WTC11 (cell line): ENCODE results near the gene FAM221B. TPM values are rescaled to one million over a fixed set of nuclear protein-coding genes. Genes with fewer than 3 reads are reported as not detected.

Experiments
- ATAC-seq: fragments of 200-7000 bp; cut with Tn5 transposase; 2 replicates; pipeline ENCODE4 v1.10.0; 2021; ENCODE audit warnings: mild to moderate bottlenecking, moderate library complexity
- CTCF ChIA-PET: fragments of 300-600 bp; sonication (Branson Sonifier 250); formaldehyde crosslinking; loops from one replicate; lab custom pipeline; 2021; ENCODE audit warnings: antibody characterized with exemption; lab: Charles Lee
- POLR2A ChIA-PET: fragments of 350-600 bp; sonication (Branson Sonifier 250); formaldehyde crosslinking; loops from one replicate; lab custom pipeline; 2021; ENCODE audit warnings: antibody characterized with exemption; lab: Charles Lee
- DNase-seq: peaks from one replicate; pipeline ENCODE4 v3.0.0; 2021; ENCODE audit warnings: low spot score
- H3K27ac Mint-ChIP-seq: 2 replicates; pipeline ENCODE4 v1.8.0; 2021; ENCODE audit warnings: mixed read lengths
- H3K27me3 Mint-ChIP-seq: 2 replicates; pipeline ENCODE4 v1.8.0; 2021; ENCODE audit warnings: low read depth, mild to moderate bottlenecking, moderate library complexity, mixed read lengths
- H3K36me3 Mint-ChIP-seq: 2 replicates; pipeline ENCODE4 v1.8.0; 2021; ENCODE audit warnings: mixed read lengths
- H3K4me1 Mint-ChIP-seq: 2 replicates; pipeline ENCODE4 v1.8.0; 2022; ENCODE audit warnings: mixed read lengths
- H3K4me3 Mint-ChIP-seq: 2 replicates; pipeline ENCODE4 v1.8.0; 2021; ENCODE audit warnings: mild to moderate bottlenecking, moderate library complexity, mixed read lengths
- H3K9me3 Mint-ChIP-seq: 2 replicates; pipeline ENCODE4 v1.8.0; 2021; ENCODE audit warnings: mixed read lengths
- ETV6 ChIP-seq: sonication (generic); formaldehyde crosslinking; IDR thresholded peaks from 2 replicates; pipeline ENCODE4 v1.8.1; 2022; ENCODE audit warnings: mild to moderate bottlenecking, missing genetic modification reagents
- FOXP1 ChIP-seq: sonication (generic); formaldehyde crosslinking; IDR thresholded peaks from 2 replicates; pipeline ENCODE4 v1.8.0; 2022; ENCODE audit warnings: missing genetic modification reagents, mild to moderate bottlenecking, moderate library complexity, borderline replicate concordance
- HMGXB4 ChIP-seq: sonication (generic); formaldehyde crosslinking; IDR thresholded peaks from 2 replicates; pipeline ENCODE4 v1.8.1; 2023; ENCODE audit warnings: mild to moderate bottlenecking, moderate library complexity, missing genetic modification reagents
- MAX ChIP-seq: sonication (generic); formaldehyde crosslinking; IDR thresholded peaks from 2 replicates; pipeline ENCODE4 v1.8.0; 2022; ENCODE audit warnings: mild to moderate bottlenecking, missing genetic modification reagents
- SMAD4 ChIP-seq: sonication (generic); formaldehyde crosslinking; IDR thresholded peaks from 2 replicates; pipeline ENCODE4 v1.8.0; 2022; ENCODE audit warnings: mild to moderate bottlenecking, missing genetic modification reagents
- TP53 ChIP-seq: sonication (generic); formaldehyde crosslinking; IDR thresholded peaks from 2 replicates; pipeline ENCODE4 v1.8.1; 2023; ENCODE audit warnings: mild to moderate bottlenecking, missing genetic modification reagents
- ZBTB21 ChIP-seq: sonication (generic); formaldehyde crosslinking; IDR thresholded peaks from 2 replicates; pipeline ENCODE4 v1.8.1; 2023; ENCODE audit warnings: mild to moderate bottlenecking, missing genetic modification reagents, borderline replicate concordance
- total RNA-seq: library from RNA; stranded (reverse); gene quantifications from 3 replicates; pipeline ENCODE4 v1.2.3, GENCODE V29; 2021
- TF ChIP-seq, protein P1 (sequence below): sonication (generic); formaldehyde crosslinking; IDR thresholded peaks from 2 replicates; pipeline ENCODE4 v1.8.0; 2022; ENCODE audit warnings: missing genetic modification reagents
- TF ChIP-seq, protein P2 (sequence below): fragments of 250-450 bp; sonication (Bioruptor Pico); IDR thresholded peaks from 2 replicates; pipeline ENCODE4 v2.1.2; 2022; ENCODE audit warnings: mild to moderate bottlenecking, moderate library complexity
- TF ChIP-seq, protein P3 (sequence below): sonication (generic); formaldehyde crosslinking; IDR thresholded peaks from 2 replicates; pipeline ENCODE4 v1.8.0; 2022; ENCODE audit warnings: mild to moderate bottlenecking, missing genetic modification reagents

FAM221B gene
- total RNA-seq, 1 experiment from 2014 or later, result 0.11 TPM

DNA sequence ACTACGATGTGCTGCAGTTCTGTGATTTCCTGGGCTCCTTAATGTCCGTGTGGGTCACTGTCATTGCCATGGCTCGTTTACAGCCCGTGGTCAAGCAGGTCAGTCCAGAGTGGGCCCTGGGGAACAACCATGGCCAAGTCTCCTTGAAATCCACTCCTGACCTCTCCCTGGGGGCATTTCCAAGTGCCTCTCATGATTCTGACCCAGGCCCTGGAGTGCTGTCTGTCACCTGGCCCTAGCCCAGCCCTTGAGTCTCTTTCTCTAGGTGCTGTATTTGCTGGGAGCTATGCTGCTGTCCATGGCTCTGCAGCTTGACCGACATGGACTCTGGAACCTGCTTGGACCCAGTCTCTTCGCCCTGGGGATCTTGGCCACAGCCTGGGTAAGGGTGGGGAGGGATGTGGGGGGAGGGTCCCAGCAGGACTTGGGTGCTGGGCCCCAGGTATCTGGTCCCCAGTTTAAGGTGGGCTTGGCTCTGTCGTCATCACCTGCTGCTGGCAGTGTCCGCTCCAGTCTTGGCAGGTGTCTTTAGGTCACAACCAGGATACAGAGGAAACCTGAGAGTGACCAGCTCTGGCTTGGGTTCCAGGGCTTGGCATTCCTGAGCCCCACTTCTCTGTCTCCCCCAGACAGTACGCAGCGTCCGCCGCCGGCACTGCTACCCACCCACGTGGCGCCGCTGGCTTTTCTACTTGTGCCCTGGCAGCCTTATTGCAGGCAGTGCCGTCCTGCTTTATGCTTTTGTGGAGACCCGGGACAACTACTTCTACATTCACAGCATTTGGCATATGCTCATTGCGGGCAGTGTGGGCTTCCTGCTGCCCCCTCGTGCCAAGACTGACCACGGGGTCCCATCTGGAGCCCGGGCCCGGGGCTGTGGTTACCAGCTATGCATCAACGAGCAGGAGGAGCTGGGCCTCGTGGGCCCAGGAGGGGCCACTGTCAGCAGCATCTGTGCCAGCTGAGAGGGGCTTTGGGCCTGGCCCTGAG is 24.6 kb upstream of the FAM221B start (continued):
- TF ChIP-seq, protein P1, sequence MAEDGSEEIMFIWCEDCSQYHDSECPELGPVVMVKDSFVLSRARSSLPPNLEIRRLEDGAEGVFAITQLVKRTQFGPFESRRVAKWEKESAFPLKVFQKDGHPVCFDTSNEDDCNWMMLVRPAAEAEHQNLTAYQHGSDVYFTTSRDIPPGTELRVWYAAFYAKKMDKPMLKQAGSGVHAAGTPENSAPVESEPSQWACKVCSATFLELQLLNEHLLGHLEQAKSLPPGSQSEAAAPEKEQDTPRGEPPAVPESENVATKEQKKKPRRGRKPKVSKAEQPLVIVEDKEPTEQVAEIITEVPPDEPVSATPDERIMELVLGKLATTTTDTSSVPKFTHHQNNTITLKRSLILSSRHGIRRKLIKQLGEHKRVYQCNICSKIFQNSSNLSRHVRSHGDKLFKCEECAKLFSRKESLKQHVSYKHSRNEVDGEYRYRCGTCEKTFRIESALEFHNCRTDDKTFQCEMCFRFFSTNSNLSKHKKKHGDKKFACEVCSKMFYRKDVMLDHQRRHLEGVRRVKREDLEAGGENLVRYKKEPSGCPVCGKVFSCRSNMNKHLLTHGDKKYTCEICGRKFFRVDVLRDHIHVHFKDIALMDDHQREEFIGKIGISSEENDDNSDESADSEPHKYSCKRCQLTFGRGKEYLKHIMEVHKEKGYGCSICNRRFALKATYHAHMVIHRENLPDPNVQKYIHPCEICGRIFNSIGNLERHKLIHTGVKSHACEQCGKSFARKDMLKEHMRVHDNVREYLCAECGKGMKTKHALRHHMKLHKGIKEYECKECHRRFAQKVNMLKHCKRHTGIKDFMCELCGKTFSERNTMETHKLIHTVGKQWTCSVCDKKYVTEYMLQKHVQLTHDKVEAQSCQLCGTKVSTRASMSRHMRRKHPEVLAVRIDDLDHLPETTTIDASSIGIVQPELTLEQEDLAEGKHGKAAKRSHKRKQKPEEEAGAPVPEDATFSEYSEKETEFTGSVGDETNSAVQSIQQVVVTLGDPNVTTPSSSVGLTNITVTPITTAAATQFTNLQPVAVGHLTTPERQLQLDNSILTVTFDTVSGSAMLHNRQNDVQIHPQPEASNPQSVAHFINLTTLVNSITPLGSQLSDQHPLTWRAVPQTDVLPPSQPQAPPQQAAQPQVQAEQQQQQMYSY (CRISPR knock-in tag), result no peak
- TF ChIP-seq, protein P2, sequence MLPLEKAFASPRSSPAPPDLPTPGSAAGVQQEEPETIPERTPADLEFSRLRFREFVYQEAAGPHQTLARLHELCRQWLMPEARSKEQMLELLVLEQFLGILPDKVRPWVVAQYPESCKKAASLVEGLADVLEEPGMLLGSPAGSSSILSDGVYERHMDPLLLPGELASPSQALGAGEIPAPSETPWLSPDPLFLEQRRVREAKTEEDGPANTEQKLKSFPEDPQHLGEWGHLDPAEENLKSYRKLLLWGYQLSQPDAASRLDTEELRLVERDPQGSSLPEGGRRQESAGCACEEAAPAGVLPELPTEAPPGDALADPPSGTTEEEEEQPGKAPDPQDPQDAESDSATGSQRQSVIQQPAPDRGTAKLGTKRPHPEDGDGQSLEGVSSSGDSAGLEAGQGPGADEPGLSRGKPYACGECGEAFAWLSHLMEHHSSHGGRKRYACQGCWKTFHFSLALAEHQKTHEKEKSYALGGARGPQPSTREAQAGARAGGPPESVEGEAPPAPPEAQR (CRISPR knock-in tag), result no peak

- H3K27ac Mint-ChIP-seq, result no peak overlapping the region
- POLR2A ChIA-PET, result no interaction called here
- TF ChIP-seq, protein P3, sequence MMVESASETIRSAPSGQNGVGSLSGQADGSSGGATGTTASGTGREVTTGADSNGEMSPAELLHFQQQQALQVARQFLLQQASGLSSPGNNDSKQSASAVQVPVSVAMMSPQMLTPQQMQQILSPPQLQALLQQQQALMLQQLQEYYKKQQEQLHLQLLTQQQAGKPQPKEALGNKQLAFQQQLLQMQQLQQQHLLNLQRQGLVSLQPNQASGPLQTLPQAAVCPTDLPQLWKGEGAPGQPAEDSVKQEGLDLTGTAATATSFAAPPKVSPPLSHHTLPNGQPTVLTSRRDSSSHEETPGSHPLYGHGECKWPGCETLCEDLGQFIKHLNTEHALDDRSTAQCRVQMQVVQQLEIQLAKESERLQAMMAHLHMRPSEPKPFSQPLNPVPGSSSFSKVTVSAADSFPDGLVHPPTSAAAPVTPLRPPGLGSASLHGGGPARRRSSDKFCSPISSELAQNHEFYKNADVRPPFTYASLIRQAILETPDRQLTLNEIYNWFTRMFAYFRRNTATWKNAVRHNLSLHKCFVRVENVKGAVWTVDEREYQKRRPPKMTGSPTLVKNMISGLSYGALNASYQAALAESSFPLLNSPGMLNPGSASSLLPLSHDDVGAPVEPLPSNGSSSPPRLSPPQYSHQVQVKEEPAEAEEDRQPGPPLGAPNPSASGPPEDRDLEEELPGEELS (CRISPR knock-in tag), result no peak
- TF ChIP-seq, all 79 proteins: peak for 0
These were observed 23.8 kb upstream of the FAM221B start for GRCh38 chr9:35852267-35852815.

GRCh38 chr9:35847792-35848572 is 19.4 kb upstream of the FAM221B start:
- ATAC-seq, result no peak
- Mint-ChIP-seq H3K4me1 (peaks cover 27% of the 10 kb centered on the region), H3K4me3 (peak overlapping the region; percentile 65; the same call in 1 of the 2 replicates), H3K27ac (no peak overlapping the region), H3K36me3 (peaks cover 4% of the 10 kb centered on the region; the same call in 1 of the 2 replicates), H3K9me3 (no peaks in the 10 kb centered on the region), H3K27me3 (peaks cover 35% of the 10 kb centered on the region)
- TF ChIP-seq SMAD4 (CRISPR knock-in tag), result no peak
- no peak for DNase-seq
- CTCF ChIA-PET, result interaction anchor here (0.9 to 3.7 kb wide), 4 partner anchors 13 to 34 kb away, joined by 3 to 32 read pairs (median 13); no protein-coding TSS in a partner anchor
- POLR2A ChIA-PET, result no interaction called here

More at GRCh38 chr9:35852267-35852815, 23.8 kb upstream of the FAM221B start:
- no peaks in the 10 kb centered on the region for H3K4me1 Mint-ChIP-seq
- H3K4me3 Mint-ChIP-seq, result no peak overlapping the region
- H3K27me3 Mint-ChIP-seq, result peaks cover 30% of the 10 kb centered on the region
- ATAC-seq (no peak), DNase-seq (no peak)
- peaks cover 3% of the 10 kb centered on the region; the same call in 1 of the 2 replicates for H3K36me3 Mint-ChIP-seq
- CTCF ChIA-PET, result interaction anchor here (2.4 kb wide), 1 partner anchor 62 kb away, joined by 7 read pairs; no protein-coding TSS in a partner anchor
- no peaks in the 10 kb centered on the region for H3K9me3 Mint-ChIP-seq

- H3K9me3 Mint-ChIP-seq, result no peaks in the 10 kb centered on the region
- peaks cover 4% of the 10 kb centered on the region; the same call in 1 of the 2 replicates for H3K36me3 Mint-ChIP-seq
- peak overlapping the region; percentile 55; the same call in 1 of the 2 replicates for H3K27ac Mint-ChIP-seq
- POLR2A ChIA-PET, result interaction anchor here (0.9 kb wide), 1 partner anchor 32 kb away, joined by 3 read pairs; no protein-coding TSS in a partner anchor
- peak; percentile 68 for DNase-seq
- peaks cover 30% of the 10 kb centered on the region for H3K27me3 Mint-ChIP-seq
- CTCF ChIA-PET, result interaction anchor here (0.5 to 3.7 kb wide), 8 partner anchors 11 to 118 kb away, joined by 3 to 32 read pairs (median 8); partner anchors contain the start of genes FAM221B, HINT2 and TMEM8B
- peaks cover 27% of the 10 kb centered on the region for H3K4me1 Mint-ChIP-seq
- peak; percentile 78 for ATAC-seq
- H3K4me3 Mint-ChIP-seq, result peak overlapping the region; percentile 65
- TF ChIP-seq HMGXB4 (CRISPR knock-in tag) (peak; percentile 56; the same call in 1 of the 2 replicates), MAX (CRISPR knock-in tag) (peak; percentile 53), FOXP1 (0 out of 2 replicates have a peak, but pooled peaks have one; percentile 27), TP53 (CRISPR knock-in tag) (0 out of 2 replicates have a peak, but pooled peaks have one; percentile 32), ETV6 (peak; percentile 61; the same call in 1 of the 2 replicates), ZBTB21 (0 out of 2 replicates have a peak, but pooled peaks have one; percentile 31)
These were observed 17.6 kb upstream of the FAM221B start for GRCh38 chr9:35845824-35846771.
